GM11168 (cell line): ENCODE results near the gene CAND2.
"Not testable (repeated sequence)": the region's sequence is repeated elsewhere in the genome, so short reads cannot be mapped to it uniquely, and the experiment has no call there.

Experiments
- in situ Hi-C: fragments of 300-500 bp; cut with MboI; formaldehyde crosslinking; loops from one replicate; pipeline ENCODE4 v1.12.0; 2022; ENCODE audit warnings: low sequenced_read_pairs; ENCODE audit not compliant: unreplicated experiment

The CAND2 gene

GRCh38 chr3:12881858-12882257, 85.4 kb downstream of the CAND2 start:
- in situ Hi-C loops = not testable (repeated sequence)

GRCh38 chr3:12882336-12883310, 86.1 kb downstream of the CAND2 start:
- in situ Hi-C loops = no loop called here

GRCh38 chr3:12884186-12884680, 87.8 kb downstream of the CAND2 start:
- in situ Hi-C loops = no loop called here
